ENCODE data around the gene TM9SF3. TPM values are rescaled to one million over a fixed set of nuclear protein-coding genes. Genes with fewer than 3 reads are reported as not detected.

The TM9SF3 gene
- total and polyA plus RNA-seq, 8 donors, result 128 to 161 (median 152) TPM

GRCh38 chr10:96610817-96611216, 24.0 kb upstream of the TM9SF3 start:
- intact Hi-C loops (cut with DNase I), result no loop called here
- Histone ChIP-seq H3K27ac (no peak overlapping the region), H3K36me3 (peaks cover 0 to 92% of the 10 kb centered on the region in 2 donors), H3K9me3 (no peaks in the 10 kb centered on the region), H3K4me3 (no peak overlapping the region), H3K4me1 (no peaks in the 10 kb centered on the region), H3K27me3 (no peaks in the 10 kb centered on the region)
- TF ChIP-seq, protein P1, sequence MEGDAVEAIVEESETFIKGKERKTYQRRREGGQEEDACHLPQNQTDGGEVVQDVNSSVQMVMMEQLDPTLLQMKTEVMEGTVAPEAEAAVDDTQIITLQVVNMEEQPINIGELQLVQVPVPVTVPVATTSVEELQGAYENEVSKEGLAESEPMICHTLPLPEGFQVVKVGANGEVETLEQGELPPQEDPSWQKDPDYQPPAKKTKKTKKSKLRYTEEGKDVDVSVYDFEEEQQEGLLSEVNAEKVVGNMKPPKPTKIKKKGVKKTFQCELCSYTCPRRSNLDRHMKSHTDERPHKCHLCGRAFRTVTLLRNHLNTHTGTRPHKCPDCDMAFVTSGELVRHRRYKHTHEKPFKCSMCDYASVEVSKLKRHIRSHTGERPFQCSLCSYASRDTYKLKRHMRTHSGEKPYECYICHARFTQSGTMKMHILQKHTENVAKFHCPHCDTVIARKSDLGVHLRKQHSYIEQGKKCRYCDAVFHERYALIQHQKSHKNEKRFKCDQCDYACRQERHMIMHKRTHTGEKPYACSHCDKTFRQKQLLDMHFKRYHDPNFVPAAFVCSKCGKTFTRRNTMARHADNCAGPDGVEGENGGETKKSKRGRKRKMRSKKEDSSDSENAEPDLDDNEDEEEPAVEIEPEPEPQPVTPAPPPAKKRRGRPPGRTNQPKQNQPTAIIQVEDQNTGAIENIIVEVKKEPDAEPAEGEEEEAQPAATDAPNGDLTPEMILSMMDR (IDR thresholded peaks at IDR 0.05), result no peak
- no peak for ATAC-seq
- DNase-seq, result no peak

DNA sequence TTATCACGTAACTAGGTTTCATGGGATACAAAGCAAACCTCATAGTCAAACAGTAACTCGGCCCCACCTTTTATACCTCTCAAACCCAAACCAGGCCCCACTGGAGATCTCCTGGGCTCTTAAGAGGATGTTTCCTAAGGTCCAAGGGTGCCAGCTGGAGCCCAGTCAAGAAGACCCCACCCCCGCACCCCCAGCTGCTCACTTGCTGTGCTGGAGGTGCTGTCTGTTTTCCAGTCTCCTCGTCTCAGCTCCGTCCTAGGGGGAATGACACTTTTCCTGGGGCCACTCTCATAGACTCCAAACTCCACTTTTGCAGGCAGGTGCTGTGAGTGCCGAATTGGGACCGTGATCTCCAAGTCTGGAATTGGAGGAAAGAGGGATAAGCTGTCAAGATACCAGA, 22.7 kb upstream of the TM9SF3 start:
- H3K9me3 ChIP-seq, result no peaks in the 10 kb centered on the region
- TF ChIP-seq, protein P1 (IDR thresholded peaks at IDR 0.05), result no peak
- intact Hi-C loops (cut with DNase I), result no loop called here
- no peak overlapping the region for H3K27ac ChIP-seq
- H3K4me1 ChIP-seq, result no peaks in the 10 kb centered on the region
- H3K4me3 ChIP-seq, result no peak overlapping the region
- DNase-seq (no peak), ATAC-seq (no peak)
- H3K27me3 ChIP-seq, result no peaks in the 10 kb centered on the region
- H3K36me3 ChIP-seq, result peaks cover 0 to 92% of the 10 kb centered on the region in 2 donors

DNA sequence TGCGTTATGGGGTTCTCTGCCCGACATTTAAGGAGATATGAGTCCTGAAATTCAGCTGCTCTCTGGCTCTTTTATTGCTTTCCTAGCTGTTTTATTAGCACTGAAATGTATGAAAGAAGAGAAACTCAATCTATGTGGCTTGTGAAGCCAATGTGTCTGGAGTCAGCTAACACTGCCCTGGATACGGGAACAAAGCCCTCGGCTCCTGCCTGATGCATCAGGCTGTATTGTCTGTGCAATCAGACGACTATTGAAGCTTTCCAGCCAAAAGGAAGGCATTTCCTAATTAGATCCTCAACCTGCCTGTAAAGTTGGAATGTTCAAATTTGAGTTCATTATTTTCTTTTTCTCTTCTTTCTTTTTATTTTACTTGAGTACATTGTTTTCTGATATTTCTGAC, 22.0 kb upstream of the TM9SF3 start:
- no peaks in the 10 kb centered on the region for H3K4me1 ChIP-seq
- no peak overlapping the region for H3K27ac ChIP-seq
- peaks cover 0 to 91% of the 10 kb centered on the region in 2 donors for H3K36me3 ChIP-seq
- DNase-seq, result no peak
- no peak overlapping the region for H3K4me3 ChIP-seq
- no peaks in the 10 kb centered on the region for H3K27me3 ChIP-seq
- TF ChIP-seq, protein P1 (IDR thresholded peaks at IDR 0.05), result no peak
- ATAC-seq, result no peak
- no peaks in the 10 kb centered on the region for H3K9me3 ChIP-seq
- intact Hi-C loops (cut with DNase I), result no loop called here

GRCh38 chr10:96608262-96608661, 21.4 kb upstream of the TM9SF3 start:
- no peaks in the 10 kb centered on the region for H3K9me3 ChIP-seq
- no peaks in the 10 kb centered on the region for H3K27me3 ChIP-seq
- ATAC-seq (no peak), DNase-seq (no peak)
- TF ChIP-seq, protein P1 (IDR thresholded peaks at IDR 0.05), result no peak
- H3K4me1 ChIP-seq, result no peaks in the 10 kb centered on the region
- no peak overlapping the region for H3K4me3 ChIP-seq
- intact Hi-C loops (cut with DNase I), result no loop called here
- no peak overlapping the region for H3K27ac ChIP-seq
- H3K36me3 ChIP-seq, result peaks cover 0 to 89% of the 10 kb centered on the region in 2 donors

DNA sequence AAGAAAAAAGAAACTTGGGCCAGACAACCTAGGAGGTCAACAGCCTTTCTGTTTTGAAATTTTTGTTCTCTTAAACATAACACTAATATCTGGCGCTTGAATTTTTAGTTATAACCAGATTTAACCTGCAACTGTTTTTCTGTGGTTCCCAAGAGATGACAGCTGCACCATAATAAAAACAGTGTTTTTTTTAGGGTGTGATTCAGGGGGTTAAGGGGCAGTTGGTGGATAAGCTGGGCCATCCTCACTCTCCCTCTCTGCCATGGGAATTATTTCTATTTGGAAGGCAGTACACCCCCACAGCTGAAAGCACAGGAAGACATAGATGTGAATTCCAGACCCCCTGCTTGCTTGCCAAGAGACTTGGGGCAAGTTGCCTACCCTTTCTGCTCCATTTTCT, 20.1 kb upstream of the TM9SF3 start:
- H3K27ac ChIP-seq, result no peak overlapping the region
- intact Hi-C loops (cut with DNase I), result no loop called here
- no peak for ATAC-seq
- H3K4me3 ChIP-seq, result no peak overlapping the region
- no peaks in the 10 kb centered on the region for H3K4me1 ChIP-seq
- no peak for DNase-seq
- no peaks in the 10 kb centered on the region for H3K27me3 ChIP-seq
- TF ChIP-seq, protein P1 (IDR thresholded peaks at IDR 0.05), result no peak
- H3K9me3 ChIP-seq, result no peaks in the 10 kb centered on the region
- peaks cover 0 to 89% of the 10 kb centered on the region in 2 donors for H3K36me3 ChIP-seq

All from left lung (tissue), 10 donors.